ENCODE data around the gene LRRC37A3.
"Not testable (repeated sequence)": the region's sequence is repeated elsewhere in the genome, so short reads cannot be mapped to it uniquely, and the experiment has no call there.

- TF ChIP-seq, protein P1, sequence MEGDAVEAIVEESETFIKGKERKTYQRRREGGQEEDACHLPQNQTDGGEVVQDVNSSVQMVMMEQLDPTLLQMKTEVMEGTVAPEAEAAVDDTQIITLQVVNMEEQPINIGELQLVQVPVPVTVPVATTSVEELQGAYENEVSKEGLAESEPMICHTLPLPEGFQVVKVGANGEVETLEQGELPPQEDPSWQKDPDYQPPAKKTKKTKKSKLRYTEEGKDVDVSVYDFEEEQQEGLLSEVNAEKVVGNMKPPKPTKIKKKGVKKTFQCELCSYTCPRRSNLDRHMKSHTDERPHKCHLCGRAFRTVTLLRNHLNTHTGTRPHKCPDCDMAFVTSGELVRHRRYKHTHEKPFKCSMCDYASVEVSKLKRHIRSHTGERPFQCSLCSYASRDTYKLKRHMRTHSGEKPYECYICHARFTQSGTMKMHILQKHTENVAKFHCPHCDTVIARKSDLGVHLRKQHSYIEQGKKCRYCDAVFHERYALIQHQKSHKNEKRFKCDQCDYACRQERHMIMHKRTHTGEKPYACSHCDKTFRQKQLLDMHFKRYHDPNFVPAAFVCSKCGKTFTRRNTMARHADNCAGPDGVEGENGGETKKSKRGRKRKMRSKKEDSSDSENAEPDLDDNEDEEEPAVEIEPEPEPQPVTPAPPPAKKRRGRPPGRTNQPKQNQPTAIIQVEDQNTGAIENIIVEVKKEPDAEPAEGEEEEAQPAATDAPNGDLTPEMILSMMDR (IDR thresholded peaks at IDR 0.05): not testable (repeated sequence)
- TF ChIP-seq, protein P2, sequence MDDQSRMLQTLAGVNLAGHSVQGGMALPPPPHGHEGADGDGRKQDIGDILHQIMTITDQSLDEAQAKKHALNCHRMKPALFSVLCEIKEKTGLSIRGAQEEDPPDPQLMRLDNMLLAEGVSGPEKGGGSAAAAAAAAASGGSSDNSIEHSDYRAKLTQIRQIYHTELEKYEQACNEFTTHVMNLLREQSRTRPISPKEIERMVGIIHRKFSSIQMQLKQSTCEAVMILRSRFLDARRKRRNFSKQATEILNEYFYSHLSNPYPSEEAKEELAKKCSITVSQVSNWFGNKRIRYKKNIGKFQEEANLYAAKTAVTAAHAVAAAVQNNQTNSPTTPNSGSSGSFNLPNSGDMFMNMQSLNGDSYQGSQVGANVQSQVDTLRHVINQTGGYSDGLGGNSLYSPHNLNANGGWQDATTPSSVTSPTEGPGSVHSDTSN (IDR thresholded peaks at IDR 0.05): not testable (repeated sequence)
- not testable (repeated sequence) for TF ChIP-seq SMC3 (IDR thresholded peaks at IDR 0.05; ENCODE audit: low read depth, low read length); EZH2phosphoT487 (IDR thresholded peaks at IDR 0.05; ENCODE audit: borderline replicate concordance, low read depth); MXI1 (IDR thresholded peaks at IDR 0.05; ENCODE audit: low read depth, low read length); USF2 (IDR thresholded peaks at IDR 0.05; ENCODE audit: borderline replicate concordance, low read depth, low read length); POLR2AphosphoS5 (IDR thresholded peaks at IDR 0.05; ENCODE audit: low read depth, low read length)
- TF ChIP-seq, protein P3, sequence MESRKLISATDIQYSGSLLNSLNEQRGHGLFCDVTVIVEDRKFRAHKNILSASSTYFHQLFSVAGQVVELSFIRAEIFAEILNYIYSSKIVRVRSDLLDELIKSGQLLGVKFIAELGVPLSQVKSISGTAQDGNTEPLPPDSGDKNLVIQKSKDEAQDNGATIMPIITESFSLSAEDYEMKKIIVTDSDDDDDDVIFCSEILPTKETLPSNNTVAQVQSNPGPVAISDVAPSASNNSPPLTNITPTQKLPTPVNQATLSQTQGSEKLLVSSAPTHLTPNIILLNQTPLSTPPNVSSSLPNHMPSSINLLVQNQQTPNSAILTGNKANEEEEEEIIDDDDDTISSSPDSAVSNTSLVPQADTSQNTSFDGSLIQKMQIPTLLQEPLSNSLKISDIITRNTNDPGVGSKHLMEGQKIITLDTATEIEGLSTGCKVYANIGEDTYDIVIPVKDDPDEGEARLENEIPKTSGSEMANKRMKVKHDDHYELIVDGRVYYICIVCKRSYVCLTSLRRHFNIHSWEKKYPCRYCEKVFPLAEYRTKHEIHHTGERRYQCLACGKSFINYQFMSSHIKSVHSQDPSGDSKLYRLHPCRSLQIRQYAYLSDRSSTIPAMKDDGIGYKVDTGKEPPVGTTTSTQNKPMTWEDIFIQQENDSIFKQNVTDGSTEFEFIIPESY (IDR thresholded peaks at IDR 0.05; ENCODE audit: borderline replicate concordance, low read depth): not testable (repeated sequence)
Observed at GRCh38 chr17:64838513-64838912, 80.8 kb downstream of the LRRC37A3 start.

Data from SK-N-SH (cell line).